ENCODE measurements around the gene AGAP3.
"Not testable (repeated sequence)": the region's sequence is repeated elsewhere in the genome, so short reads cannot be mapped to it uniquely, and the experiment has no call there.

AGAP3 gene

DNA sequence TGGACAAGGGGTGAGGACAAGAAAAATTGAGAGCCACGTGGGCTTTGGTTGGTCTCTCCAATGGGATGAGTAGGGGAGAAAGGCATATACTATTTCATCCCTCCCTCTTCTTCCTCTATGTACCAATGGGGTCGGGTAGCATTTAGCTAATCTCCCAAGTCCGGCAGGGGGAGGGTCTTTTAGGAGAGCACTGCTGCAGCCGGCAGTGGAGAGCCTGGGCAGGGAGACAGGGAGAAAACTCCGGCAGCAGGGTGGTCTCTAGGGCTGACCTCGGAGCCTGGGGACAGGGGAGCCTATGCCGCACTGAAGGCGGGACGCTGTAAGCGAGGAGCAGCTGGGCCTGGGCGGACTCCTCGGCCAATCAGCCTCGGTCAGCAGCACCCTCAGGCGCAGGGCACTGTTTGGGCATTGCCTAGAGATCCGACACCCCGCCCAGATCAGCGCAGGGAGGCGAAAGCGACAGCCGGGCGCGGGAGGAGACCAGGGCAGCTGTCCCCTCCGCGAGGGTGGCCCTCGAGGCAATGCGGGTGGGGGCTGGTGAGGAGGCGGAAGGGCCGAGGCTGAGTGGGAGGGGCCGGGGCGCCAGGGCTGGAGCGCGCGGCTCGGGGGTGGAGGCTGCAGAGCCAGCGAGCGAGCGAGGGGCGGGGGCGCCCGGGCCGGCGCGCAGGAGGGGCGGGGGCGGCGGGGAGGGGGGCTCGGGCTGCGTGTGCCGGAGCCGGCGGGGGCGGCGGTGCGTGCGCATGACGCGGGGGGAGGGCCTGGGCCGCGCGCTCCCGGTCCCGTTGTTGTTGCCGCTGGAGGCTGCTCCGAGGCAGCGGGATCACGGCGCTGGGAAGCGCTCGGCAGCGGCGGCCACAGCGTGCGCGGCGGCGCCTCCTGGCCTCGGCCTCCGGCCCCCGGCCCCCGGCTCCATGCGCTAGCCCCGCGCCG is at the start of gene AGAP3:
TSS of gene AGAP3 (plus strand) at position 785 of the 930 bp plus-strand sequence. CDS start 267 bp downstream, outside the sequence.
- DNase-seq (ENCODE audit: low read depth): peak; percentile 31

GRCh38 chr7:151038951-151039849 is 47.1 kb upstream of the AGAP3 start:
- peak; percentile 21 for DNase-seq (ENCODE audit: low read depth)

DNA sequence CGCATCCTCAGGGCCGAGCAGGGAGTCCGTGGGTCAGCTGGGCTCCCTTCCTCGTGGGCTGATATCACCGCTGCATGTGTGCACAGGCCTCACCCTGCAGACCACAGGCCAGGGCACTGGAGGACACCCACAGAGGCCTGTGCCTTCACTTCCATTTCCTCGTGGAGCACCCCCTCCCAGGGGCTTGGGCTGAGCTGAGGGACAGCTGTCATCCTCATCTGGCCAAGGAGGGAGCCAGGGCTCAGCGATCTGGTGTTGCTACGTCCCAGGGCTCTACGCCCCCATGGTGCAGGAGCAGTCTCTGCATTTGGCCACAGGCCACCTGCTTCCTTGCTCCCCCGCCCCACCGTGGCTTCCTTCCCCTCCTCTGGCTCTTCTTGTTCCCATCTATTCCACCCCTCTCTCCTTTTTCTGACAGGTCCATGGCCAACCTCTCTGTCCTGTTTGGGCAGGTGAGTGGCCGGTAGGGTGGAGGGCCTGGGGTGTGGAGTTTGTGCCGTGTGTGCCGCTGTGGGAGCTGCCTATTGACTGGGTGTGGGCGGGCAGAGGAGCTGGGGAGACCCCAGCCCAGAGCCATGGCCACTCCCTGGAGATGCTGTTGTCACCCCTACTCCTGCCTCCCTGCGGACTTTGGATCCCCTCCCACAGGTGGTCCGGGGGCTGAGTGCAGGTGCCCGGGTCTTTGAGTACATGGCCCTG is 46.3 kb upstream of the AGAP3 start:
- DNase-seq (ENCODE audit: low read depth): no peak

GRCh38 chr7:151040616-151041375 is 45.5 kb upstream of the AGAP3 start:
- no peak for DNase-seq (ENCODE audit: low read depth)

DNA sequence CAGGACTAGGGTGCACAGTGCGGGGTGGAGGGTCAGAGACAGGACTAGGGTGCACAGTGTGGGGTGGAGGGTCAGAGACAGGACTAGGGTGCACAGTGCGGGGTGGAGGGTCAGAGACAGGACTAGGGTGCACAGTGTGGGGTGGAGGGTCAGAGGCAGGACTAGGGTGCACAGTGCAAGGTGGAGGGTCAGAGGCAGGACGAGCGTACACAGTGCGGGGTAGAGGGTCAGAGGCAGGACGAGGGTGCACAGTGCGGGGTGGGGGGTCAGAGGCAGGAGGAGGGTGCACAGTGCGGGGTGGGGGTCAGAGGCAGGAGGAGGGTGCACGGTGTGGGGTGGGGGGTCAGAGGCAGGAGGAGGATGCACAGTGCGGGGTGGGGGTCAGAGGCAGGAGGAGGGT is 42.8 kb upstream of the AGAP3 start:
- not testable (repeated sequence) for DNase-seq (ENCODE audit: low read depth)

- DNase-seq (ENCODE audit: low read depth): no peak
Observed at GRCh38 chr7:151043959-151044358, 42.3 kb upstream of the AGAP3 start.

- DNase-seq (ENCODE audit: low read depth): no peak
Observed at GRCh38 chr7:151045262-151045661, 41.0 kb upstream of the AGAP3 start.

DNA sequence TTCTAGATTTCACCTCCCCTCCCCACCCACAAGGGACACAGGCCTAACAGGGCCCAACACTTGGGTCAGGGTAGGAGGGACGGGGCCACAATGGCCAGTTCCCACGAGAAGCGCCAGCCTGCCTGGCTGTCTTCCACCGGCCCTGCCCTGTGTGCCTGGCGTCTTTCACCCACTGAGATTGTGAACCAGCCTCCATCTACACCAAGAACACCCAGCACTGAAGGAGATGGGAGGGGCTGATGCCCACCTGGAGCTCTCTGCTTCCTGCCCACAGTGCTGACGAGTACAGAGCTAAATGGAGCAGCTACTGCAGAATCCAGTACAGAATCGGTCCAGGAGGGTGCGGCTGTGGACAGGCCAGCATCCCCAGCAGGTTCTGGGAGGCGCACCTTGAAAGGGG is 40.3 kb upstream of the AGAP3 start:
- no peak for DNase-seq (ENCODE audit: low read depth)

DNA sequence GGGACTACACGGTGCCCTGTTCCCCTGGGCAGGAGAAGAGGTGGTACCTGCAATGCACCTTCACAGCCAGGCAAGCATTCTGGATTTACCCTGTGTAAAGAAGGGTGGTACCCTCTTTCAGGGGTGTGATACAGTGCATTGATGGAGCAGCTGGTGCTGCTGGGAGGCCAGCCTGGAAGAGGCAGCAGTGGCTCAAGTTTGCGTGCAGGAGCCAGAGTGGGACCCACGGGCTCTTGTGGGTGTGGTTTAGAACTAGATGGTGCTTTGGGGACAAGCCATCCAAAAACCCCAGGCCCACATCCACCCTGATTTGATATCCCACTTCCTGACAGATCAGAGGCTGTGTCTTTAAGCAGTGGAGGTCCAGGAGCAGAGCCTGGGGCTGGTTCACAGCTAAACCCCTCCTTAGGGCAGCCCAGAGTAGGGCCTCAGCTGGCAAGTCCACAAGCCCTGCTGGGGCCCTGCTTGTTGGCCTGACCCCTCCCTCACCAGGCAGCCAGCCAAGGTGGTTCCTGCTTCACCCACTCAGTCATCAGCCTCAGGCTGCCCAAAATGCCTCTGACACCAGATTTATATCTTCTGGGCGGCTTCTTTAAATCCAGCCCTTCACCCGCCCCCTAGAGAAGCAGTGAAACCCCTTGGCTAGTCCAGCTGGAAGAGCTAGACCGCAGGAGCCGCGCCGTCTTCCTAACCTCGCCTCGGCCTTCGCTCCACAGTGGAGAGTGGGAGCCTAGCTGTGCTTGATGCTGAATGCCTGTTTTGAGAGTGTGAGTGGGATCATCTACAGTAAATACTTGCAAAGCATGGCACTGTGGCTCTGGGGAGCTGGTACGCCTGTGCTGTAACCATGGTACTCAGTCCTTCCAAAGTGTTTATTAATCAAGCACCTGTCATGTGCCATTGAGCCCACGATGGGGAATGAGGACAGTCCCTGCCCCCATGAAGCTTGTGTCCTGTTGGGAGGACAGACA is 39.4 kb upstream of the AGAP3 start:
- DNase-seq (ENCODE audit: low read depth): no peak

DNA sequence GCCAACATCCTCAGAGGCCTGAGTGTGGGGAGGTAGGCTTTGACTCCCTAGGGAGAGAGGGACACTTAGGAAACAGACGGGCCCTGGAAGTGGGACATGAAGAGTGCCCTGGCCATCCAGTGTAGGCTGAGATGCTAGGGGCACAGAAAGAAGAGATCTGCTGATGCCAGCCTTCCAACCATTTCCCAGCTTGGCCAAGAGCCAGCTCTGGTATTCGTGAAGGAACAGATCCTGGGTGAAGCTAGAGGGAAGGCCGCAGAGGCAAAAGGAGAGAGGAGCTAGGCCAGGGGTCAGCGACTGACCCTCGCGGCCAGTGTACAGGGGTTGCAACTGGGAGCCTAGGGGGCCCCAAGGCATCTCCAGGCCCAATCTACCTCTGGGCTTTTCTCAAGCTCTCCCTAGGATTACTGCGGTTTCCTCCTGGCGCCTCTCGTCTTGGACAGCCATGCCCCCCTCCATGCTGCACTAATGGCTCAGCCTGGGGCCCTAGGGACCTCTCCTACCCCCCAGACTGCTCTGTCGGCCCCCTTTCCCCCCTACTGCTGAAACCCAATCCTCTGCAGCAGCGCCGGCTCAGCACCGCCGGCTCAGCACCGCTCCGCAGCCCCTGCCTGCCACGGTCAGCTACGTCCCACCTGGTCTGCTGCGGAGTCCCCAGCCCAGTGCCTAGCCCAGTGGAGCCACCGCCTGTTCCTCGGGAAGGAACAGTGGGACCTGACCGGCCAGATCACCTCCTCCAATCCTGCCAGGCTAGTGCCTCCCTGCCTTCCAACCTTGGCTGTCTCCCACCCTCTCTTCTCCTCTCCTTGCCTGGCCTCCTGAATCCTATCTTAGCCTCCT is 38.1 kb upstream of the AGAP3 start, which contains the start of gene ASIC3:
TSS of gene ASIC3 (plus strand) at position 556 of the 840 bp plus-strand sequence. CDS start 355 bp downstream, outside the sequence.
- DNase-seq (ENCODE audit: low read depth): no peak

DNA sequence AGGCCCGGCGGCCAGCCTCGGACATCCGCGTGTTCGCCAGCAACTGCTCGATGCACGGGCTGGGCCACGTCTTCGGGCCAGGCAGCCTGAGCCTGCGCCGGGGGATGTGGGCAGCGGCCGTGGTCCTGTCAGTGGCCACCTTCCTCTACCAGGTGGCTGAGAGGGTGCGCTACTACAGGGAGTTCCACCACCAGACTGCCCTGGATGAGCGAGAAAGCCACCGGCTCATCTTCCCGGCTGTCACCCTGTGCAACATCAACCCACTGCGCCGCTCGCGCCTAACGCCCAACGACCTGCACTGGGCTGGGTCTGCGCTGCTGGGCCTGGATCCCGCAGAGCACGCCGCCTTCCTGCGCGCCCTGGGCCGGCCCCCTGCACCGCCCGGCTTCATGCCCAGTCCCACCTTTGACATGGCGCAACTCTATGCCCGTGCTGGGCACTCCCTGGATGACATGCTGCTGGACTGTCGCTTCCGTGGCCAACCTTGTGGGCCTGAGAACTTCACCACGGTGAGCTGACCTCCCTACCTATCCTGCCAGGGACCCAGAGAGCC is 37.3 kb upstream of the AGAP3 start:
- DNase-seq (ENCODE audit: low read depth): no peak

GRCh38 chr7:151051108-151051507 is 35.2 kb upstream of the AGAP3 start:
- peak; percentile 29 for DNase-seq (ENCODE audit: low read depth)

GRCh38 chr7:151053096-151053495 is 33.2 kb upstream of the AGAP3 start:
- no peak for DNase-seq (ENCODE audit: low read depth)

GRCh38 chr7:151053751-151054150 is 32.5 kb upstream of the AGAP3 start:
- no peak for DNase-seq (ENCODE audit: low read depth)

DNA sequence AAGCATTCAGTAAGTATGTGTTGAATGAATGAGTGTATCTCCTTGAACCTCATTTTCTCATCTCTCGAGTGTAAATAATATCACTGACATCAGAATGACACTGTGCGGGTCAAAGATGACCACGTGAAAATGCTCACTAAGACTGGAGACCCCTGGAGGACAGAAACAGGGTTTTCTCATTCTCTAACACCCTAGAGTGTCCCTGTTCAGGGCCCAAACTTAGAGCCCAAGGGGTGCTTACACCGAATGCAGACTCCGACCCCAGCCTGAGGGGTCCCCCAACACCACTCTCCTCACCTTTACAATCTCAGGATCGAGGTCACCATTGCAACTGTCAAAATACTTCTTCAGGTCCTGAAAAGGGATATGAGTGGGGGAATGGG is 30.0 kb upstream of the AGAP3 start:
- DNase-seq (ENCODE audit: low read depth): no peak

DNA sequence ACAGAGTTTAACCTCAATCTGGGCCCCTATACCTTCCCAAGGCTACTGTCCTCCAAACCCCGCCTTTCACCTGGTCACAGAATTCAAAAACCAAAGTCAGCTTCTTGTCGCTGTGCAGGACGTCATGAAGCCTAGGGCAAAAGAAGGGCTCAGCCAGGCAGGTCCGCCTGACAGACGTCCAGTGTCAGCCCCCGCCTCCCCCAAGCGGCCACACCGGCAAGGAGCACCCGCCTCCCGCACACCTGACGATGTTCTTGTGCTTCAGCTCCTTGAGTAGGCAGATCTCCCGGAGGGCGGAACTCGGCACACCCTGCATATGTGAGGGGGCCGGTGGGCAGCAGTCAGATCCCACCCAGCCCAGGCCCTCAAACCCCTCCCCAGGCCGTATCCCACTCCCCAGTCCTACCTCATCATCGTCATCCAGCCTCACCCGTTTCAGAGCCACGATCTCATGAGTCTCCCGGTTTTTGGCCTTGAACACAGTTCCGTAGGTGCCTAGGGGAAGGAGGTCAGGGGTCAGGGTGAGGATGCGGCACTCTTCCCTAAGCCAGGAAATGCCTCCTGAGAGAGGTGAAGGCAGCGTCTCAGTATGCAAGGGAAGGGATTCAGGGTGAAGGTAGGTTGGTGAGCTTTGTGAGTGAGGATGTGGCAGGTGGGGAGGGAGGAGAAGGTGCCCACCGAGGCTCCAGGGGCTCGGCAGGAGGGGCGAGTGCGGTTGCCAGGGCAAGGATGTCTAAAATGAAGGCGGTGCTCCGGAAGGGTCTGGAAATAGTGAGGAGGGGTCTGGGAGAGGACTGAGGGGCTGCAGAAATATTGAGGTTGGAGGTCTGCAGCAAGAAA is 29.4 kb upstream of the AGAP3 start:
- DNase-seq (ENCODE audit: low read depth): no peak

DNA sequence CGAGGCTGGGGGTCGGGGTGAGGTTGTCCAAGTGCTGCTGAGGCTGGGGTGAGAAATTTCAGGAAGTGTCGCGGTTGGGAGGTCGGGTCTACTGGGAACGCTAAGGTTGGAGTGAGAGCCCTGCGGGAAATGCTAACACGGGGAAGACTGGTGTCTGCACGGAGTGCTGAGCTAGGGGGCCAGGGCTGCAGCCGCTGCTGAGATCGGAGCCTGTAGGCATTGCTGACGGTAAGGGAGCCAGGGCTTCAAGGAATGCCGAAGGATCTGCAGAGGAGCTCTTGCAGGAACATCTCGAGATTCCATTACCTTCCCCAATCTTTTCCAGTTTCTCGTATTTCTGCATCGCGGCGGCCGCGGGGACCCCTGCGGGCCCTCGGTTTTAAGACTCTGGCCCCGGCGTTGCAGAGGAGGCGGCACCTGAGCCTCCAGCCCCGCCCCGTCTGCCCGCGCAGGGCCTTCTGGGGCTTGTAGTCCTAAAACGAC is 28.7 kb upstream of the AGAP3 start, which contains the start of gene CDK5:
TSS of gene CDK5 (minus strand) at position 392 of the 483 bp plus-strand sequence. CDS start at position 343, 49 bp downstream.
- DNase-seq (ENCODE audit: low read depth): no peak

Measured in activated T-cell treated with anti-CD3 and anti-CD28 coated beads for 1 hour (primary cell).